Mesenchymal stem cell (in vitro differentiated cells and primary cell): ENCODE measurements around the gene RABGAP1L.

Experiments used
- DNase-seq: peaks from one replicate; pipeline ENCODE4 v3.0.0-alpha.2; 2013
- H2AFZ ChIP-seq: one replicate; pipeline ENCODE4 v1.6.1; 2013; ENCODE audit warnings: low read depth, mild to moderate bottlenecking, control low read depth, inconsistent platforms, low read length, moderate library complexity
- H2AK5ac ChIP-seq: 2 replicates; pipeline ENCODE4 v1.6.1; 2013; ENCODE audit warnings: low read length, moderate library complexity, mild to moderate bottlenecking, inconsistent platforms; ENCODE audit not compliant: severe bottlenecking
- H2BK120ac ChIP-seq: one replicate; pipeline ENCODE4 v1.6.1; 2013; ENCODE audit warnings: low read depth, mild to moderate bottlenecking, inconsistent platforms, low read length, moderate library complexity
- H2BK12ac ChIP-seq, 2 experiments: one replicate each; pipeline ENCODE4 v1.6.1; 2013; ENCODE audit warnings: inconsistent platforms in 2 of 2, low read length in 2 of 2, mild to moderate bottlenecking in 2 of 2, moderate library complexity in 2 of 2, control low read depth in 1 of 2
- H2BK15ac ChIP-seq: one replicate; pipeline ENCODE4 v1.6.1; 2013; ENCODE audit warnings: mild to moderate bottlenecking, low read depth, inconsistent platforms; ENCODE audit not compliant: poor library complexity, severe bottlenecking
- H2BK5ac ChIP-seq: 2 replicates; pipeline ENCODE4 v1.6.1; 2013; ENCODE audit warnings: low read depth, mild to moderate bottlenecking, low read length, control low read depth, inconsistent platforms; ENCODE audit not compliant: poor library complexity, severe bottlenecking
- H3K14ac ChIP-seq, 2 experiments: one replicate each; pipeline ENCODE4 v1.6.1; 2013; ENCODE audit warnings: inconsistent platforms in 2 of 2, low read length in 2 of 2, control low read depth in 1 of 2, mild to moderate bottlenecking in 1 of 2, moderate library complexity in 1 of 2
- H3K18ac ChIP-seq, 2 experiments: one replicate each; pipeline ENCODE4 v1.6.1; 2013; ENCODE audit warnings: inconsistent platforms in 2 of 2, low read length in 2 of 2, control low read depth in 1 of 2, low read depth in 1 of 2, mild to moderate bottlenecking in 1 of 2
- H3K23ac ChIP-seq, 2 experiments: one replicate each; pipeline ENCODE4 v1.6.1; 2013; ENCODE audit warnings: inconsistent platforms in 2 of 2, low read length in 2 of 2, mild to moderate bottlenecking in 2 of 2, moderate library complexity in 2 of 2, control low read depth in 1 of 2
- H3K27ac ChIP-seq: 2 replicates; pipeline ENCODE4 v1.5.1; 2013; ENCODE audit warnings: mild to moderate bottlenecking, moderate library complexity, low read length, control low read depth, inconsistent platforms; ENCODE audit not compliant: poor library complexity, severe bottlenecking
- H3K27me3 ChIP-seq, 2 experiments: 2 replicates each; pipeline versions ENCODE4 v1.6.1 to v1.7.0; 2013; ENCODE audit warnings: low read length in 2 of 2, mild to moderate bottlenecking in 2 of 2, moderate library complexity in 2 of 2, control low read depth in 1 of 2, inconsistent platforms in 1 of 2; ENCODE audit not compliant: control insufficient read depth in 1 of 2, insufficient read depth in 1 of 2
- H3K36me3 ChIP-seq, 2 experiments: 2 replicates each; pipeline versions ENCODE4 v1.6.1 to v1.7.0; 2013; ENCODE audit warnings: low read length in 2 of 2, control low read depth in 1 of 2, inconsistent platforms in 1 of 2, low read depth in 1 of 2, mild to moderate bottlenecking in 1 of 2; ENCODE audit not compliant: insufficient read depth in 2 of 2, control insufficient read depth in 1 of 2
- H3K4ac ChIP-seq, 2 experiments: one replicate each; pipeline ENCODE4 v1.6.1; 2013; ENCODE audit warnings: inconsistent platforms in 2 of 2, low read length in 2 of 2, mild to moderate bottlenecking in 2 of 2, moderate library complexity in 2 of 2, control low read depth in 1 of 2, low read depth in 1 of 2
- H3K4me1 ChIP-seq: 2 replicates; pipeline ENCODE4 v1.6.1; 2013; ENCODE audit warnings: low read depth, low read length, control low read depth; ENCODE audit not compliant: control insufficient read depth, insufficient read depth
- H3K4me2 ChIP-seq: 2 replicates; pipeline ENCODE4 v1.6.1; 2013; ENCODE audit warnings: low read length, mild to moderate bottlenecking, inconsistent platforms; ENCODE audit not compliant: poor library complexity, severe bottlenecking
- H3K4me3 ChIP-seq, 2 experiments: 2 replicates each; pipeline versions ENCODE4 v1.5.1 to v1.7.0; 2013; ENCODE audit warnings: low read length in 2 of 2, mild to moderate bottlenecking in 2 of 2, control low read depth in 1 of 2, low read depth in 1 of 2; ENCODE audit not compliant: insufficient read depth in 1 of 2
- H3K79me1 ChIP-seq: replicated peaks from 2 replicates; pipeline ENCODE4 v1.6.1; 2013; ENCODE audit warnings: mild to moderate bottlenecking, control low read depth, low read length, inconsistent platforms; ENCODE audit not compliant: poor library complexity, severe bottlenecking
- H3K9ac ChIP-seq: 2 replicates; pipeline ENCODE4 v1.7.0; 2013; ENCODE audit warnings: mild to moderate bottlenecking, low read length, moderate library complexity
- H3K9me3 ChIP-seq: 2 replicates; pipeline ENCODE4 v1.7.0; 2013; ENCODE audit warnings: mild to moderate bottlenecking, low read length; ENCODE audit not compliant: control insufficient read depth
- H4K8ac ChIP-seq: one replicate; pipeline ENCODE4 v1.6.1; 2013; ENCODE audit warnings: inconsistent platforms, mild to moderate bottlenecking, low read length, moderate library complexity
- H4K91ac ChIP-seq: one replicate; pipeline ENCODE4 v1.6.1; 2013; ENCODE audit warnings: mild to moderate bottlenecking, low read length, inconsistent platforms
- WGBS: methylation state at CpG from one replicate; pipeline ENCODE4 v1.1.7; 2013; ENCODE audit warnings: mixed read lengths; 5-methylcytosine and 5-hydroxymethylcytosine counted together

The RABGAP1L gene

GRCh38 chr1:174825127-174825526 is 665.8 kb downstream of the RABGAP1L start:
- no peak overlapping the region for H3K4me3 ChIP-seq
- no peaks in the 10 kb centered on the region for H3K9me3 ChIP-seq
- no peak overlapping the region for H4K91ac ChIP-seq
- no peak overlapping the region for H3K14ac ChIP-seq
- no peak overlapping the region for H3K4ac ChIP-seq
- no peaks in the 10 kb centered on the region for H3K36me3 ChIP-seq
- no peak overlapping the region for H3K27ac ChIP-seq
- peaks cover 5% of the 10 kb centered on the region for H3K79me1 ChIP-seq
- H2BK5ac ChIP-seq, result no peak overlapping the region
- no peak overlapping the region for H2BK12ac ChIP-seq
- H3K23ac ChIP-seq, result no peak overlapping the region
- H3K4me1 ChIP-seq, result no peaks in the 10 kb centered on the region
- no peak overlapping the region for H2BK15ac ChIP-seq
- 89% methylated on average over 4 of the region's 4 CpGs for WGBS
- no peak overlapping the region for H2BK120ac ChIP-seq
- H3K18ac ChIP-seq, result no peak overlapping the region
- no peak overlapping the region for H2AK5ac ChIP-seq
- no peak overlapping the region for H3K9ac ChIP-seq
- H3K27me3 ChIP-seq, result no peaks in the 10 kb centered on the region
- DNase-seq, result no peak
- no peak overlapping the region for H3K4me2 ChIP-seq
- H4K8ac ChIP-seq, result no peak overlapping the region
- no peak overlapping the region for H2AFZ ChIP-seq

DNA sequence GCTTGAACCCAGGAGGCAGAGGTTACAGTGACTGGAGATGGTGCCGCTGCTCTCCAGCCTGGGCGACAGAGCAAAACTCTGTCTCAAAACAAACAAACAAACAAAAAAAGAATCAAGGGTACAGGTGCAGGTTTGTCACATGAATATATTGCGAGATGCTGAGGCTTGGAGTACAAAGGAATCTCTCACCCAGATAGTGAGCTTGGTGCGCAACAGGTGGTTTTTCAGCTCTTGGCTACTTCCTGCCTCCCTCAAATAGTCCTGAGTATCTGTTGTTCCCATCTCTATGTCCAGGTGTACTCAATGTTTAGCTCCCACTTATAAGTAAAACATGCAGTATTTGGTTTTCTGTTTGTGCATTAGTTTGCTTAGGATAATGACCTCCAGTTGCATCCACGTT is 666.5 kb downstream of the RABGAP1L start:
- Histone ChIP-seq H2BK5ac (no peak overlapping the region), H3K36me3 (no peaks in the 10 kb centered on the region), H3K79me1 (peaks cover 2% of the 10 kb centered on the region), H3K23ac (no peak overlapping the region), H4K8ac (no peak overlapping the region), H3K4me3 (no peak overlapping the region), H2BK12ac (no peak overlapping the region), H2AFZ (no peak overlapping the region), H3K27ac (no peak overlapping the region), H3K9me3 (no peaks in the 10 kb centered on the region), H3K4me1 (no peaks in the 10 kb centered on the region), H3K9ac (no peak overlapping the region), H2BK15ac (no peak overlapping the region), H3K18ac (no peak overlapping the region), H2AK5ac (no peak overlapping the region), H3K27me3 (no peaks in the 10 kb centered on the region), H2BK120ac (no peak overlapping the region), H4K91ac (no peak overlapping the region), H3K4ac (no peak overlapping the region), H3K4me2 (no peak overlapping the region), H3K14ac (no peak overlapping the region)
- WGBS, result 85% methylated on average over 3 of the region's 5 CpGs
- no peak for DNase-seq

- H2AK5ac ChIP-seq, result no peak overlapping the region
- no peak overlapping the region for H3K27ac ChIP-seq
- no peak overlapping the region for H3K4me2 ChIP-seq
- no peak overlapping the region for H3K9ac ChIP-seq
- DNase-seq, result no peak
- H4K91ac ChIP-seq, result no peak overlapping the region
- H2BK5ac ChIP-seq, result no peak overlapping the region
- H2AFZ ChIP-seq, result no peak overlapping the region
- no peak overlapping the region for H3K23ac ChIP-seq
- H3K4me3 ChIP-seq, result no peak overlapping the region
- no peak overlapping the region for H2BK15ac ChIP-seq
- H3K14ac ChIP-seq, result no peak overlapping the region
- peaks cover 3% of the 10 kb centered on the region for H3K79me1 ChIP-seq
- H3K9me3 ChIP-seq, result no peaks in the 10 kb centered on the region
- no peak overlapping the region for H2BK120ac ChIP-seq
- no peak overlapping the region for H4K8ac ChIP-seq
- no peak overlapping the region for H2BK12ac ChIP-seq
- H3K18ac ChIP-seq, result no peak overlapping the region
- no peaks in the 10 kb centered on the region for H3K36me3 ChIP-seq
- 97% methylated on average over 2 of the region's 3 CpGs for WGBS
- no peaks in the 10 kb centered on the region for H3K4me1 ChIP-seq
- no peaks in the 10 kb centered on the region for H3K27me3 ChIP-seq
- H3K4ac ChIP-seq, result no peak overlapping the region
Measured at GRCh38 chr1:174828264-174828663, 668.9 kb downstream of the RABGAP1L start.

DNA sequence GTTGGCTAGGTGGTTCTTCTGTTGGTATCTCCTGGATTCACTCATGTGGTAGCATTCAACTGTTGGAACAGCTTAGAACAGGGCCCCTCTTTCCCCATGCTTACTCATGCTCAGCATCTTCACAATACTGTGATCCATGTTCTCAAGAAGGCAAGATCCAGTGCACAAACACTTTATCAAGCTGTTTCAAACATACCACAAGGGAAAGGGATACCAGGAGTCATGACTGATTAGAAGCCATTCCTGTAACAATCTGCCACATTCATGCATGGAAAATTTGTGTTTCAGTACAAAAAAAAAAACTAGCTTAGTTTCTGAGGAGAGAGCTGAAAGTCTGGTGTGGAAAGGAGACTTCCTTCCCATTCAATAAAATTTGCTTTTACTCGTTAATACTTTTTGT is 670.7 kb downstream of the RABGAP1L start:
- no peak overlapping the region for H3K4me2 ChIP-seq
- no peaks in the 10 kb centered on the region for H3K9me3 ChIP-seq
- H3K14ac ChIP-seq, result no peak overlapping the region
- H3K9ac ChIP-seq, result no peak overlapping the region
- no peaks in the 10 kb centered on the region for H3K4me1 ChIP-seq
- H3K23ac ChIP-seq, result no peak overlapping the region
- H3K4ac ChIP-seq, result no peak overlapping the region
- H4K8ac ChIP-seq, result no peak overlapping the region
- H3K27ac ChIP-seq, result no peak overlapping the region
- no peak overlapping the region for H2AK5ac ChIP-seq
- no peak overlapping the region for H2BK120ac ChIP-seq
- H3K18ac ChIP-seq, result no peak overlapping the region
- H3K27me3 ChIP-seq, result no peaks in the 10 kb centered on the region
- peaks cover 3% of the 10 kb centered on the region for H3K79me1 ChIP-seq
- no peak overlapping the region for H3K4me3 ChIP-seq
- no peak overlapping the region for H2BK12ac ChIP-seq
- H3K36me3 ChIP-seq, result no peaks in the 10 kb centered on the region
- DNase-seq, result no peak
- no peak overlapping the region for H4K91ac ChIP-seq
- no CpG with 5 or more reads among the region's 1 CpG for WGBS
- no peak overlapping the region for H2BK15ac ChIP-seq
- no peak overlapping the region for H2BK5ac ChIP-seq
- no peak overlapping the region for H2AFZ ChIP-seq
